HT1080 (cell line): ENCODE measurements around the gene SHD. TPM values are rescaled to one million over a fixed set of nuclear protein-coding genes. Genes with fewer than 3 reads are reported as not detected.
"Not testable (repeated sequence)": the region's sequence is repeated elsewhere in the genome, so short reads cannot be mapped to it uniquely, and the experiment has no call there.

ENCODE experiments used
- DNase-seq: peaks from one replicate; pipeline ENCODE4 v3.0.0-alpha.2; 2015; ENCODE audit warnings: low read depth
- total RNA-seq: library from RNA; depleted of rRNA; stranded (reverse); fragments of >200 nt; shearing (Covaris generic); gene quantifications from 2 replicates; pipeline ENCODE4 v1.2.3, GENCODE V29; 2014; rRNA removed

The SHD gene
- total RNA-seq, 1 experiment from 2014 or later, result not detected

- DNase-seq, result no peak
Observed at GRCh38 chr19:4326215-4326836, 47.3 kb downstream of the SHD start.

GRCh38 chr19:4326837-4327251 is 47.8 kb downstream of the SHD start:
- DNase-seq, result no peak

DNA sequence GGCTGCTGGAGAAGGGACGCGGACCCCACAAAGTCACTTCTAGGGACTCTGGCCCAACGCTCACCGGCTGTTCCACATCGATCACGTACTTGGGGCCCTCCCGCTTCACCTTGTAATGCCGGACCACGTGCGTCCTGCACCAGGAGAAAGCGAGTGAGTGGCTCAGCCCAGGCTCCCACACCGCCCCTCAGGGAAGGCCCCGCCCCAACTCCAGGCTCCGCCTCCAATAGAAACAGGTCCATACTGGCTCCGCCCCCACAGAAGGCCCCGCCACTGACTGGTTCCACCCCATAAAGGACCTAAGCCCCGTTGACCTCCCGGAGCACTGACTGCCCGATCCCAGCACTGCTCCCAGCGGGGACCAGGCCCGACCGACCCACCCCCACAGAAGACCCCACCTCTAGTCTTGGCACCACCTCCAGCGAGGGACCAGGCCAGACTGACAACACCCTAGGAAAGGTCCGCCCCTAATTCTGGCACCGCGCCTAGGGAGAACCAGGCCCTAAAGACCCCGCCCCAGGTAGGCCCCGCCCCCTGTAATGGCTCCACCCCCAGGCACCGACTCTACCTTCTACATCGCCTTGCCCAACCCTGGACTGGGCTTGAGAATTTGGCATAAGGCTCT is 48.3 kb downstream of the SHD start:
- DNase-seq, result no peak

DNA sequence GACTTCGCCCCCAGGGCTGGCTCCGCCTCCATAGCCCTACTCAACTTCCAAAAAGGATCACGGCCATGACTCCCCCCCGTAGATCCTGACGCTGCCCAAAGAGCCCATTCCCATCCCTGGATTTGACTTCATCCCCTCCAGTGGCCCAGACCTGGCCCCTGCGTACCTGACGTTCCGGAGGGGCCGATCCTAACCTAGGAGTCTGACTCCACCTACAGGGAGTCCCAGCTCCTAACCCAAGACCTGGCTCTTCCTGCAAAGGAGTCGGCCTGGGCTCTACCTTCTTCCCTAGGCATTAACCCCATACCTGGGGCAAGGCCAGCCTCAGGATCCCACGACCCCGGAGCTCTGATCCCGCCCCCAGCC is 48.8 kb downstream of the SHD start:
- DNase-seq, result no peak

DNA sequence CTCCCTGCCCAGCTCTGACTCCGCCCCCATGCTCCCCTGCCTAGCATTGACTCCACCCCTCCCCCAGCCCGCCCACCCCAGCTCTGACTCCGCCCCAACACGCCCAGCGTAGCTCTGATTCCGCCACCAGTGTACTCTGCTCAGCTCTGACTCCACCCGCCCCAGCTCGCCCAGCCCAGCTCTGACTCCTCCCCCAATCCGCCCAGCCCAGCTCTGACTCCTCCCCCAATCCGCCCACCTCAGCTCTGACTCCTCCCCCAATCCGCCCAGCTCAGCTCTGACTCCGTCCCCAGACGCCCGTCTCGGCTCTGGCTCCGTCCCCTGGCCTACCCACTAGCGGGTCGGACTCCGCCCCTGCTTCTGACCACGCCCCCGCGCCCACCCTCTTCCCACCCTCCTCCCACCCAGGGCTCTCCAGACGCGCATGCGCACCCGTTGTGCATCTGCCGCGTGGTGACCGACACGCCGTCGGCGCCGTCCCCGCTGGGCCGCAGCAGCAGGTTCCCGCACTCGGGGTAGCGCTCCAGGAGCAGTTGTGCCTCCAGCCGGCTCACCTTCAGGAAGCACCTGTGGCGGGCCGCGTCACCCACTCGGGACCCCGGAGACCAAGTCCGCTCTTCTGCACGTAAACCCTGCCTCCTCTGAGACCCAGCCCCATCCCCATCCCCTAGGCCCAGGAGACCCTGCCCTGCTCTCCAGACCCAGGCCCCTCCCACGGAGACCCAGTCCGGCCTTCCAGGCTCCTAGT is 49.4 kb downstream of the SHD start:
- DNase-seq, result peak; percentile 75

GRCh38 chr19:4328991-4329681 is 50.1 kb downstream of the SHD start:
- not testable (repeated sequence) for DNase-seq

- no peak for DNase-seq
Observed at GRCh38 chr19:4329858-4330257, 50.8 kb downstream of the SHD start.

DNA sequence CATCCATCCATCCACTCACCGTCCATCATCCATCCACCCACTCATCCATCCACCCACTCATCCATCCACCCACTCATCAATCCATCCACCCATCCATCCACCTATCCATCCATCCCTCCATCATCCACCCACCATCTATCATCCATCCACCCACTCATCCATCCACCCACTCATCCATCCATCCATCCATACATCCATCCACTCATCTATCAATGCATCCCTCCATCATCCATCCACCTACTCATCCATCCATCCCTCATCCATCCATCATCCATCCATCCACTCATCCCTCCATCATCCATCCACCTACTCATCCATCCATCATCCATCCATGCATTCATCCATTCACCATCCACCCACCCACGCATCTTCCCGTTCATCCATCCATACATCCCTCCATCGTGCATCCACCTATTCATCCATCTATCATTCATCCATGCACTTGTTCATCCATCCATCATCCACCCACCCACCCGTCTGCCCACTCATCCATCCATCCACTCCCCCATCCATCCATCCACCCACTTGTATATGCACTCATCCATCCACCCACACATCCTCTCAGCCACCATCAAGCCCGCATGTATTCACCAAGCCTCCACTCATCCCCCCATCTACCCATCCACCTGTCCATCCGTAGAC is 56.0 kb downstream of the SHD start:
- no peak for DNase-seq

GRCh38 chr19:4337906-4338440 is 58.9 kb downstream of the SHD start:
- DNase-seq, result no peak

DNA sequence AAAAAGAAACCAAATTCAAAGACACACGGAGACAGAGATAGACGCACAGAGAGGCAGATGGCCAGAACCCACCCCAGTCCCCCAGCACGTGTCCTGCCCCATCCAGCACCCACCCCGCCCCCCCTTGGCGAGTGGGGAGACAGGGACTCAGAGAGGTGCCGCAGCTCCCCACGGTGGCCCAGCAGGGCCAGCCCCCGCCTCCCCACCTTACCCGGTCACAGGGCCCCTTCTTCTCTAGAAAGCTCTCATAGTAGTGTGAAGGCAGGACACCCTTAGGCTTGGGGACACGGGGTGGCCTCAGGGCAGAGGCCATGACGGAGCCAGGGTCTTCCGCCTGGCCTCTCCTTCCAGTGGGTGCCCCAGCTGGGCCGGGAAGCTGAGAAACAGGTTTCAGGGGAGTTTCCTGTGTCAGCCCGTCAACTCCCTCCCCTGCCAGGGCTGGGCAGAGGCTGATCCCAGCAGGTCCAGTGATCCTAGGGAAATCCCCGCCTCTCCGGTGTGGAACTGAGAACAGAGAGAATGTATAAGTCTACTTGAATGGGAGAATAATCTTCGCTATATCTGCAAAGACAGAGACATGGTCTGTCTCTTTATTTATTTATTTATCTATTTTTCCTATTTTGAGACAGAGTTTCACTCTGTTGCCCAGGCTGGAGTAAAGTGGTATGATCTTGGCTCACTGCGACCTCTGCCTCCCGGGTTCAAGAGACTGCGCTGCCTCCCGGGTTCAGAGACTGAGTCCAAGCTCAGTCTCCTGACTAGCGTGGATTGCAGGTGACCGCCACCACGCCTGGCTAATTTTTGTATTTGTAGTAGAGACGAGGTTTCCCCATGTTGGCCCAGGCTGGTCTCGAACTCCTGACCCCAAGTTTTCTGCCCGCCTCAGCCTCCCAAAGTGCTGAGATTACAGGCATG is 59.6 kb downstream of the SHD start, which contains the start of gene STAP2:
Gene STAP2 (minus strand): TSS at position 387 of the 915 bp plus-strand sequence. CDS start 74 bp downstream, at position 313.
- no peak for DNase-seq

Other genes starting within 250 kb of the SHD start
- gene ZBTB7A, start 212.4 kb upstream of the SHD start, total RNA-seq, result 8.8 and 17.2 TPM in 2 replicates
- gene MAP2K2, start 155.1 kb upstream of the SHD start, total RNA-seq, result 105 and 124 TPM in 2 replicates
- gene CREB3L3, start 125.6 kb upstream of the SHD start, total RNA-seq, result not detected in 2 replicates
- 16.4 and 18.5 TPM in 2 replicates for gene SIRT6, start 96.7 kb upstream of the SHD start, total RNA-seq
- gene ANKRD24, start 96.6 kb upstream of the SHD start, total RNA-seq, result 0.20 and 0.42 TPM in 2 replicates
- 0.63 and 1.3 TPM in 2 replicates for gene EBI3, start 49.7 kb upstream of the SHD start, total RNA-seq
- 23.8 and 28.1 TPM in 2 replicates for gene YJU2, start 32.2 kb upstream of the SHD start, total RNA-seq
- not detected in 2 replicates for gene TMIGD2, start 23.1 kb downstream of the SHD start, total RNA-seq
- gene FSD1, start 25.3 kb downstream of the SHD start, total RNA-seq, result 9.7 and 10.0 TPM in 2 replicates
- 2.3 and 3.6 TPM in 2 replicates for gene STAP2, start 59.6 kb downstream of the SHD start, total RNA-seq
- 1.3 and 2.7 TPM in 2 replicates for gene MPND, start 64.3 kb downstream of the SHD start, total RNA-seq
- 46.6 and 62.9 TPM in 2 replicates for gene SH3GL1, start 121.3 kb downstream of the SHD start, total RNA-seq
- 26.5 and 44.1 TPM in 2 replicates for gene CHAF1A, start 123.4 kb downstream of the SHD start, total RNA-seq
- gene UBXN6, start 178.5 kb downstream of the SHD start, total RNA-seq, result 48.4 and 75.4 TPM in 2 replicates
- 21.4 and 26.4 TPM in 2 replicates for gene HDGFL2, start 193.0 kb downstream of the SHD start, total RNA-seq
- gene PLIN4, start 239.2 kb downstream of the SHD start, total RNA-seq, result 0.03 and 0.06 TPM in 2 replicates